Epithelial cell of esophagus (primary cell): ENCODE results near the gene WTIP.
A peak's percentile ranks its signal among the peaks of the same experiment; 100 is the strongest.
"Not testable (repeated sequence)": the region's sequence is repeated elsewhere in the genome, so short reads cannot be mapped to it uniquely, and the experiment has no call there.

Experiments used
- DNase-seq: peaks from one replicate; pipeline ENCODE4 v3.0.0; 2010; ENCODE audit warnings: low read depth
- H3K4me3 ChIP-seq: 2 replicates; pipeline ENCODE4 v1.5.1; 2011; ENCODE audit warnings: mild to moderate bottlenecking, low read length, control low read depth
- CTCF ChIP-seq: IDR thresholded peaks from 2 replicates; pipeline ENCODE4 v1.5.1; 2011; ENCODE audit warnings: low read depth, mild to moderate bottlenecking, low read length, control low read depth, inconsistent platforms; ENCODE audit not compliant: insufficient read depth; ENCODE audit errors: missing control alignments

WTIP gene

GRCh38 chr19:34480971-34481841, at the start of gene WTIP:
WTIP (plus strand) TSS chr19:34481758; CDS start chr19:34481975, 217 bp downstream.
- no peak for TF ChIP-seq CTCF
- peak; percentile 80 for DNase-seq
- peak within 1 kb of the TSS; percentile 59 for H3K4me3 ChIP-seq

DNA sequence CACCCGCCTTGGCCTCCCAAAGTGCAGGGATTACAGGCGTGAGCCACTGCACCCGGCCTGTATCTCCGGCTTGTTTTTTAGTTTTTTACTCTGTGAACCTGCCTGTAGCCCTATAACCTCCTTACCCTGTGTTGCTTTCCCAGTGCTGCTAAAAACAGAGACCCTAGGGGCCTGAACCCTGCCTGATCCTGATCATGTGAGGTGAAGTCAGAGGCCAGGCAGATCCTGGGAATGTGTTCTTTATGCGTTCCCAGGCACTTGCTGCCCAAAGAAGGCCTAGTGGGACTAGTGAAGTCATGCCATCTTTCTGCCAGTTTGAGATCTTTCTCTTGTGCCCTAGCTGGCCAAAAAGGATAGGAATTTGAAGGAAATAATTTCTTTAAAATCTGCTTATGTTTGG, 48.8 kb upstream of the WTIP start:
- DNase-seq, result no peak
- no peak for TF ChIP-seq CTCF
- no peak overlapping the region for H3K4me3 ChIP-seq

- DNase-seq, result no peak
- TF ChIP-seq CTCF, result no peak
Measured at GRCh38 chr19:34436716-34437115, 44.8 kb upstream of the WTIP start.

GRCh38 chr19:34448191-34448590, 33.4 kb upstream of the WTIP start:
- no peak for DNase-seq
- no peak overlapping the region for H3K4me3 ChIP-seq
- TF ChIP-seq CTCF, result no peak

More at GRCh38 chr19:34436716-34437115, 44.8 kb upstream of the WTIP start:
- no peak overlapping the region for H3K4me3 ChIP-seq

GRCh38 chr19:34452723-34453122, 28.8 kb upstream of the WTIP start:
- no peak for TF ChIP-seq CTCF
- H3K4me3 ChIP-seq, result no peak overlapping the region
- no peak for DNase-seq

GRCh38 chr19:34454091-34454490, 27.5 kb upstream of the WTIP start:
- no peak for TF ChIP-seq CTCF
- H3K4me3 ChIP-seq, result no peak overlapping the region
- DNase-seq, result no peak

DNA sequence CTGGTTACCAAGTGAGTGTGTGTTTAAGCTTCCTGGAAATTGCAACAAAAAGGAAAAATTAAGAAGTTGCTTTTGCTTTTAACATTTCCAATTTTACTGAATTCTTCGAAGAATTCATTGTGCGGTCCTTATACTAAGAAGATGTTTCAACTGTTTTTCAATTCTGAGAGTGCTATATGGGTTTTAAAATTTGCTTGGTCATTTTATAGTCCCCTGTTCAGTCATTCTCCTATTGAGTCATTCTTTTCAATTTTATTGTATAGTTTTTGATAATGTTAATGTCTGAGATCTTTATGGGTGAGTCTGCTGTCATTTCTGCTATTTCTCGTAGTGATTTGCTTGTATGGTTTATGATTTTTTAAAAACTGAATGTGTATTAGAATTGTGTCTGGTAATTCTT, 26.9 kb upstream of the WTIP start:
- no peak for DNase-seq
- no peak for TF ChIP-seq CTCF
- H3K4me3 ChIP-seq, result no peak overlapping the region

DNA sequence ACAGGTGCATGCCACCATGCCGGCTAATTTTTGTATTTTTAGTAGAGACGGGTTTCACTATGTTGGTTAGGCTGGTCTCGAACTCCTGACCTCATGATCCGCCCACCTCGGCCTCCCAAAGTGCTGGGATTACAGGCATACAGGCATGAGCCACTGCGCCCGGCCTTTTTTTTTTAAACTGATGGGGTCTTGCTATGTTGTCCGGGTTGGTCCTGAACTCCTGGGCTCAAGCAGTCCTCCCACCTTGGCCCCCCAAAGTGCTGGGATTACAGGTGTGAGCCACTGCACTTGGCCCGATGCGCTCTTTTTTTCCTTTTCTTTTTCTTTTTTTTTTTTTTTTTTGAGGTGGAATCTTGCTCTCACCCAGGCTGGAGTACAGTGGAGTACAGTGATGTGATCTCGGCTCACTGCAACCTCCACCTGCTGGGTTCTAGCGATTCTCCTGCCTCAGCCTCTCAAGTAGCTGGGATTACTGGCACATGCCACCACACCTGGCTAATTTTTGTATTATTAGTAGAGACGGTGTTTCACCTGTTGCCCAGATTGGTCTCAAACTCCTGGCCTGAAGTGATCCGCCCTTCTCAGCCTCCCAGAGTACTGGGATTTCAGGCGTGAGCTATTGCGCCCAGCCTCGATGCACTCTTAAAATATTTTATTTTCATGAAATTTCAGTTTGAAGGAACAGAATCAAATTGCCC, 25.6 kb upstream of the WTIP start:
- not testable (repeated sequence) for DNase-seq, H3K4me3 ChIP-seq
